ENCODE data around the gene EYA4.
"Not testable (repeated sequence)": the region's sequence is repeated elsewhere in the genome, so short reads cannot be mapped to it uniquely, and the experiment has no call there.

Gene EYA4

GRCh38 chr6:133353061-133353460, 111.9 kb downstream of the EYA4 start:
- no peak for DNase-seq

GRCh38 chr6:133355922-133356321, 114.8 kb downstream of the EYA4 start:
- DNase-seq, result no peak

DNA sequence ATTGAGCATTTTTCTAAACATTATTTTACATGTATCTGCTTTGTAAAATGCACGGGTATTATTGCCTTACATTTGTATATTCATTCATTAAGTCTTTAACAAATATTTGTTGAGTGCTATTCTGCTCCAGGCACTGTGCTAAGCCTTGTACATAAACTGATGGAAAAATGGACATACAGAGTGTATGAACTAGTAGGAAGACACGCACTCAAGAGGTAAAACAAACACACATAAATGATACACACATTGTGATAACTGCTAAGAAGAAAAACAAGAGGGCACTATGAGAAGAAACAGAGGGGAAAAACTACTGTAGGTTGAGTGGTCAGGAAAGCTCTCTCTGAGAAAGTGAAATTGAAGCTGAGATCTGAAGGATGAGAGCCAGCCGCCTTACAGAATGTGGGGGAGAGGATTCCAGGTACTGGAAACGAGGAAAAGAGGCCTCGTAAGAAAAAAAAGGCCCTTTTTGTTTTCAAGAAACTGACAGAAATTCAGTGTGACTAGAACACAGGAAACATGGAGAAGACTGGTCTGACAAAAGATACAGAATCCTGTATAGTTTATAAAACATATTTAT, 117.5 kb downstream of the EYA4 start:
- DNase-seq, result no peak

DNA sequence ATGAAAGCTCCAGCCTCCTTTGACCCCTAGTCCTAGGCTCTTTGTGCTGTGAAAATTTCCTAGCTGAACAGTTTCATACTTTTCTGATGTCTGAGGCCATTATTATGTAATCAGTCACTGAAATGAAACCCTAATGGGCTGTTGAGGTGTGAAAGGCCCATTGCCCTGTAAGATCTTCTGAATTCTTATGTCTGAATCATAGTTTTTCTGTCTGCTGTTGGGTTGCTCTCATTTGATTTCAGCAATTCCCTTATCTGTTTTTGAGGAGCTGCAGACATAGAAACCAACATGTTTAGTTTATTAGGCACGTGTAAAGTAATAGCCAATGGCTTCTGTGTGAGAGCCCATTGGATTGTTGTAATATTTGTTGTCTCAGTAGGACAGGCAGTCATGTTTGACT, 118.1 kb downstream of the EYA4 start:
- DNase-seq, result no peak

DNA sequence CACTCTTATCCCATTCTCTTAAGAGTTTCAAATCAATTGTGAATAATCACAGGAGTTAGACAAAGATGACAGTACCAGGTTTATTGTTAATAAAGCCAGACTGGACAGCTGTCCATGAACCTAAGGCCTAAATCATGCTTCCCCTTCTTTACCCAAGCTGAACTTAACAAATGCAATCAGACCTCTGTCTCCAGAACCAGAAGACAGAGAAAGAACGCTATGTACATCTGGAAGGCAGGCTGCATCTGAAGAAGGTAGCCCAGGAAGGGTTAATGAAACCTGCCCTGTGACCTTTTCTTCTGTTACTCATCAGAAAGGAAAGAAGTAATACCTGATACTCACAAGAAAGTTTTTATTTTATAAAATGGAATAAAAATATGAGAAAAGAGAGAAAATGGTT, 118.6 kb downstream of the EYA4 start:
- DNase-seq, result no peak

DNA sequence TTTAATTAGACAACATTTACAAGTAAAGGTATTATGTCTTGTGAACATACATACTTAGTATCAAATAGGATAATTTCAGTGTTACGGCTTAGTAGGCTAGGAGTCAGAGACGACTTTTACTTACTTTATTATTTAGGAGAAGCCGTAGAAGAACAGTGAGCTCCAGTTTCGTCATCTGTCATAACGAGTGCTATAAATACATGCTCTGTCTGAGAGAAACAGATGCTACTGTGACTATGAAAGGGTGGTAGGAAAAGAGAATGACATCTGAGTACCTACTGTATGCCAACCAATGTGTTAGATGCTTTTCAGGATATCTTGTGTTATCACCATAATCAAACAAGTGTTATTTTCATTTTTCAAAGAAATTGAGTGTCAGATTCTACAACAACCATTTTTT, 119.0 kb downstream of the EYA4 start:
- DNase-seq, result no peak

DNA sequence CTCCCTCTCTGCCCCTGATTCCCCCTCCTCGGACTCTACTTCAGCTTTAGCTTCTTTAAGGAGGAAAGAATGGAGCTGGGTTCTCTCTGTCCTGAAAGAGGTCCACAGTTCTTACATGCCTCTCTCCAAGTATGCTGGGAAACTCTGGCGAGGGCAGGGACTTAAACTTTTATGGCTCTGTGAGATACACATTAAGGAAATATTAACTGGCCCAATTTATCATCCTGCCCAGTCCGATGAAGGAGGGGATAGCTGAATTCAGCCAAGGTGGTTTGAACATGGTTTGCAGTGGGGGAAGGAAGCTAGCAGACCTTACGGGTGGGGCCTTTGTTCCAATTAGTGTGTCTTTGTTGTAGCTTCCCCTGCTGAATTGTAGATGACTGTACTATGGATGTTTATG, 121.7 kb downstream of the EYA4 start:
- DNase-seq, result no peak

- no peak for DNase-seq
Measured at GRCh38 chr6:133368664-133369063, 127.5 kb downstream of the EYA4 start.

- DNase-seq, result no peak
Measured at GRCh38 chr6:133369773-133370272, 128.7 kb downstream of the EYA4 start.

DNA sequence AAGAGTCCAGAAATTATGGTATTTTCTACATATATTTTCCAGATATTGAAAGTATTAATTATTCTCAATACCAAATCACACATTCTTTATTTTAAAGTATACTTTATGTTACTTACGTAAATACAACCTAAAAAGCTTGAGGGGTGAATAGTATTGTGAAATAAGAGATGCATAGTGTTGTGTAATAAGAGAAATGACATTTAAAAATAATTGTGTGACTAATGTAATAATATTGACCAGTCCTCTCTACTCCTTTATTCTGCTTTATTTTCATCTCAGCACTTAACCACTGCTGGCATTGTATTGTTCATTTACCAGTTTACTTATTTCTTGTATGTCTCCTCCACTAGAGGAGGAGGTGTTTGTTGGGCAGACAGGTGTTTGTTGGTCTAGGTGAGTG, 135.6 kb downstream of the EYA4 start:
- DNase-seq, result no peak

- DNase-seq, result no peak
Measured at GRCh38 chr6:133377219-133377618, 136.1 kb downstream of the EYA4 start.

DNA sequence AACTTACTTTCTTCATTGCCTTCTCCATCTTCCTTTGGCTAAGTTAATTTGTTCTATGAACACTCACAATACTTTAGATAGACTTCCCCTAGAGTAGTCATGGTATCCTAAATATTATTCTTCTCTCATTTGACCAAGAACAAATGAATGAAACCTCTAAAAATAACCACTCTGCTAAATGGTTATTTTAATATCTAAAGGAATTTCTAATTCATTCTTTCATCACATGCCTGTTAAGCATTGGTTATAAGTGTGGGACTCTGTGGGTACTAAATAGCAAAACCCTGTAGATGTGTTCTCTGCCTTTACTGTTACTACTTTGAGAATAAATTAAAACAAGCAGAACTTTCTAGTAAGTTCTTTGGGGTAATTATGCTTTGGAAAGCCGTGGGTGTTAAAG, 138.9 kb downstream of the EYA4 start:
- no peak for DNase-seq

DNA sequence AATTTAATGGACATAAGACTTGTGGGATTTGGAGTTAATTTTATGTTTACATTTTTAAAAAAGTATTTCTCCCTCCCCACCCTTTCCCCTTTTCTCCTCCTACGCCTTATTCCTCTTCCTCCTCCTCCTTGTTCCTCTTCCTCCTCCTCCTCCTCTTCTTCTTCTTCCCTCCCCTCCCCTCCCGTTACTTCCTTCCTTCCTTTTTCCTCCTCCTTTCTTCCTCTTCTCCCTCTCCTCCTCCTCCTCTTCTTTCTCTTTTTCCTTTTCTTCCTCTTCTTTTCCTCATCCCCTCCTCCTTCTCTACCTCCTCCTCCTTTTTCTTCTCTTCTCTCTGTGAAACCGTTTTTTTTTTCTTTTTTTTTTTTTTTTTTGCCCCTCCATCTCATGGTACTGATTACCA, 139.6 kb downstream of the EYA4 start:
- DNase-seq, result no peak

- DNase-seq, result no peak
Measured at GRCh38 chr6:133388731-133389130, 147.6 kb downstream of the EYA4 start.

GRCh38 chr6:133390168-133390567, 149.0 kb downstream of the EYA4 start:
- DNase-seq, result no peak

DNA sequence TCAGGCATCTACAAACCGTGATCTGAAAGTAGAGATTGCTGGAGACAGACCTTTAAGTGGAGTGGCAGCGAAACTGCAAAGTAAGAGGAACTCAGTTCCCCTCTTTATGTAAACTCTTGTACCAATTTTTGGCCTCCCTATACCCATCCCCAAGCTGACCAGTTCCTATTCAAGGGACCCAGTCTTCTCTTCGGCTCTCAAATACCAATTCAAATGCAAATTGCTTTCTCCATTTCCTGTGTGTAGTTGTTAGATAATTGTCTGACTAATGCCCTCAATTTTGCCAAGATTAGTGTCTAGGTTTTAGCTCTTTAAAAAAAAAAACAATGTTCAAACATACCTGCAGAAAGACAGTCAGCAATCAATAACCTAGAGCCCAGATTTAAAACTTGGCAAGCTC, 150.9 kb downstream of the EYA4 start:
- no peak for DNase-seq

GRCh38 chr6:133392641-133393040, 151.5 kb downstream of the EYA4 start:
- DNase-seq, result no peak

DNA sequence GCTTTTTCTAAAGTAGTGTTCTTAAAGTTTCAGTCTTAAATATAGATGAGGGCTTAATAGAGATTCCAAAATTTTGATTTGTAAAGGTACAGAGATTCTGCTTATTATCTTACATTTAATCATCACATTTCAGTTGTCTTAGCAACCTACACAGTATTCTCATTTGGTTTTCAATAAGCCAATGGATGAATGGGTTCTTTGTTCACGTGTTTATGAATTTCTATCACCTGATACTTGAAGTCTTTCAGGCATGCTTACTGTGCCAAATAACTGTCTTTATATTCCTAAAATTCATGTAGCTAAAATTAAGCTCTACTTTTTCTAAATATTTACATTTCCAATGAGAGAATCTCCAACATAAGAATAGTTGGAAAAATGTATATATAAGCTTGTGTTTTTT, 152.7 kb downstream of the EYA4 start:
- DNase-seq, result no peak

DNA sequence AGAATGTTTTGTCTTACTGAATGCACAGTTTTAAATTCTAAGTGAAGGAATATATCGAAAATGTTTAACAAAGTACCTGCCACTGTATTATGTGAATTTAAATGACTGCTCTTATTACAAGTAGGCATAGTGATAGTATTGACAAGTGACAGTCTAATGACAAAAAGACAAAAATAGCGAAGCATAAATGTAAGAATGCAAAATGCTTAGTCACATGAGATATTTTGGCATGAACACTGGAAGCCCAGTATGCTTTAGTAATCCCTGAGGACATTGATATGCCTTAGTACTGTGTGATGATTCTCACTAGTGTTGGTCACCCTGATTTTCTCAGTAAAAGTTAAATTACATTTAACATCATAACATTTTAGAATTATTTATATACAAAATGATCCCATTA, 153.5 kb downstream of the EYA4 start:
- DNase-seq, result no peak

GRCh38 chr6:133396233-133396983, 155.3 kb downstream of the EYA4 start:
- DNase-seq, result no peak

- DNase-seq, result no peak
Measured at GRCh38 chr6:133396984-133397348, 155.8 kb downstream of the EYA4 start.

- DNase-seq, result not testable (repeated sequence)
Measured at GRCh38 chr6:133397601-133398000, 156.4 kb downstream of the EYA4 start.

DNA sequence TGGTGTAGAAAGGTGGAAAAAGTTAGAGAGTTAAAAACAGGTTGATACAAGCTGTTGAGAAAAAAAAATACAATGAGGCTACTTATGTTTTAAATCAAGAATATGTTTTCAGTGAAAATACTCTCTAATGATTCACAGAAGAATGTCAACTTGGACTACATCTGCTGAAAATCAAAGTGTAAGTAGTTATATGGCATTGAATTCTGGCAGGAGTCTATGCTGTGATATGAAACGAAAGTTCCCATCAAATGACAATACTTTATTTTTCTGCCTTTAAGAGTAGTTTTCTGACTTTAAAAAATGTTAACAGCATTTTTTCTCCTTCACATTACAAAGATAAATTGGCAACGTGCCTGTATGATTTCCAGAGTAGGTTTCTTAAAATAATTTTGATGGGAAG, 158.3 kb downstream of the EYA4 start:
- DNase-seq, result no peak

DNA sequence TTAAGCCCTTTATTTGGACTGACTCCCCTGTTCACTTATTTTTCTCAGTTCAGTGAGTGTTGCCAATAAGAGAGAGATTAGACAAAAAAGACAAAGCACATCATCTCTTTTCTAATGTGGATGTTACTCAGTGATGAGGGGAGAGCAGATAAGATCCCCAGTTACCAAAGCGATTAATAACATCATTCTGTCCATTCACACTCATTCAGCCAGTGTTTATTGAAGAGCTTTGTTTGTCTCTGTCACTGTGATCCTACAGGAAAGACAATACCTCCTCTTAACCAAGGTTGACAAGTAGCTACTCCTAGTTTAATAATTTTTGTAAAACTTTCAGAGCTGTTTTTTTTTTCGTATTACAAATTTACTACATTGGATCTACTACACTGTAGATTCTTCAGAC, 163.0 kb downstream of the EYA4 start:
- DNase-seq, result no peak

- DNase-seq, result no peak
Measured at GRCh38 chr6:133404728-133405127, 163.6 kb downstream of the EYA4 start.

Data from activated gamma-delta T cell treated with Interleukin-2 at 50 U/mL for 16 hours (primary cell).